Bone marrow (tissue), 2 donors: Measurements from ENCODE around the gene TRPM4.

ENCODE experiments used
- DNase-seq, 2 donors: peaks; one replicate each; lab custom pipeline; 2025; lab: John Stamatoyannopoulos, UW

TRPM4 gene

DNA sequence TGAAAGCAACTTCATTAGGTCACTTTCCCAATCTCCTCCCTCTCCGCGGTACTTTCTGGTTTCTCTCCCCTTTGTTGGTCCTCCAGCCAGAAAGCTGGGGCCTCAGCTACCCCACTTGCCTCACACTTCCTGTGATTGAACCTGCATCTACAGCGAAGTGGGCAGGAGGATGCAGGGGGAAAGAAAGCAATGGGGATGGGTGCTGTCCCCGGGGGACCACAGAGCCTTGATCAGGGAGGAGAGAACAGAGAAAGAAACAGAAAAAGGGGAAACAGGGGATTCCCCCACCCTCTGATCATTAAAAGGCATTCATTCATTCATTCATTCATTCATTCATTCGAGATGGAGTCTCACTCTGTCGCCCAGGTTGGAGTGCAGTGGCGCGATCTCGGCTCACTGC is 74.2 kb downstream of the TRPM4 start:
- DNase-seq, result no peak

- no peak for DNase-seq
These were observed 75.6 kb downstream of the TRPM4 start for GRCh38 chr19:49233163-49233562.

DNA sequence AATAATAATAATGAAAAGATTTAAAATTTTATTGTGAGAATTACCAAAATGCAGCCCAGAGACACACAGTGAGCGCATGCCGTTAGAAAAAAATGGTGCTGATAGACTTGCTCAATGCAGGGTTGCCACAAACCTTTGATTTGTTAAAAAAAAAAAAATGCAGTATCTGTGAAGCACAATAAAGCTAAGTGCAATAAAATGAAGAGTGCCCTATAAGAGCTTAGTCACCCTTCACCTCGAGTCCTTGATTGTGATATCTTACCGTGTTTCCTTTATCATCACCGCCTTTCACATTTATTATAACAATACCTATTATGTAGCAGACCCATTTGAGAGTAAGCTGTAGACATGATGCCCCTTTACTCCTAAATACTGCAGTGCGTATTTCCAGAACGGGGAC is 84.2 kb downstream of the TRPM4 start:
- no peak for DNase-seq

DNA sequence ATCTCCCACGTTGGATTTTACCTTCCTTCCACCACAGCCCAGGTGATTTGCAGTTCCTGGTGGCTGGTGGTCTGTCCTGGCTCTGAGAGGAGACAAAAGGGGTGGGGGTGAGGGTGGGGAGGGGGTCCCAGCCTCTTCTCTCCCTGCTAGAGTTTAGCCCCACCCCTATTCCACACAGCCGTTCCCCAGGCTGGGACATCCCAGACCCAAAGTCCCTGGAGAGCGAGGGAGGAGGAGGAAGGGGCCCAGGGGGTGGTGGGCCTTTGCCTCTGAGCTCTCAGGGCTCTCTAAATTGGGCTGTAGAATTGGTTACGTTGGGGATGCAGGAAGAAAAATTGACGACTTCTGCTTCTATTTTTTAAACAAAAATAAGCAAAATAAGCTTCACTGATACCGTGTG is 85.5 kb downstream of the TRPM4 start:
- no peak for DNase-seq

DNA sequence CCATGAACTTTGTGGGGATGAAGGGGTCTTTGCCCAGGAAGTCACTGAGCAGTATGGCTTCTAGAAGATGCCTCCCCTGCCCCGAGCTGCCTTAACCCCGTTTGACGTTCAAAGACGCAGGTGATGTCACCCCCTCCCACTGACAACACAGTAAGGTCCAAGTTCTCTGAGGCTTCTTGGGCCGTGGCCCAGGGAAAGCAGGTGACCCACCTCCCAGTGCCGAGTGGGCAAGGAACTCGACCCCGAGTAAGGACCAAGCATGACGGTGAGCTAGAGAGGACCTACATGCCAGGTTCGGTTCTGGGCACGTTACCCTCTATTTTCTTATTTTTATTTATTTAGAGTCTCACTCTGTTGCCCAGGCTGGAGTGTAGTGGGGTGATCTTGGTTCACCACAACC is 86.1 kb downstream of the TRPM4 start:
- DNase-seq, result no peak

- DNase-seq, result no peak
These were observed 86.7 kb downstream of the TRPM4 start for GRCh38 chr19:49244256-49244655.

- no peak for DNase-seq
These were observed 90.1 kb downstream of the TRPM4 start for GRCh38 chr19:49247676-49248075.

DNA sequence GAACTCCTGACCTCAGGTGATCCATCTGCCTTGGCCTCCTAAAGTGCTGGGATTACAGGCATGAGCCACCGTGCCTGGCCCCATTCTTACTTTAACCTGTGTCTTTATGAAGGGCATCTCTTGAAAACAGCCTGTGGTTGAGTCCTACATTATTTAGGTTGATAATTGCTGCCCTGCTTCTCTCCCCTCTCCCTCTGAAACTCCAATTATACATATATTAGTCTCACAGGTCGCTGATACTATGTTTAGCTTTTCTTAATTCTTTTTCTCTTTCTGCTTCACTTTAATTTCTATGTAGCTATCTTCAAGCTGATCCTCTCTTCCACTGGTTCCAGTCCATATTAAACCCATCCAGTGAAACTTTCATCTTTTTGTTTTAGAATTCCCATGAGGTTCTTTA is 92.3 kb downstream of the TRPM4 start:
- DNase-seq, result no peak

GRCh38 chr19:49255674-49256073 is 98.1 kb downstream of the TRPM4 start:
- DNase-seq, result no peak

- no peak for DNase-seq
These were observed 99.1 kb downstream of the TRPM4 start for GRCh38 chr19:49256691-49257090.
